Islet of Langerhans (tissue), 1 donor: ENCODE results near the gene FGFRL1.
"Not testable (repeated sequence)": the region's sequence is repeated elsewhere in the genome, so short reads cannot be mapped to it uniquely, and the experiment has no call there.

Source experiments
- FAIRE-seq: peaks from one replicate; lab custom pipeline; 2011; peaks lifted over from hg19 to GRCh38; lab: Jason Lieb, UNC

The FGFRL1 gene

GRCh38 chr4:973431-974397 is 37.7 kb upstream of the FGFRL1 start, which contains the start of gene DGKQ:
DGKQ (minus strand) TSS chr4:973569; CDS start chr4:973482, 87 bp downstream.
- no peak for FAIRE-seq

GRCh38 chr4:974668-975067 is 36.8 kb upstream of the FGFRL1 start:
- FAIRE-seq: no peak

GRCh38 chr4:976016-976415 is 35.4 kb upstream of the FGFRL1 start:
- not testable (repeated sequence) for FAIRE-seq

GRCh38 chr4:978957-979701 is 32.3 kb upstream of the FGFRL1 start:
- FAIRE-seq: no peak

GRCh38 chr4:982291-982690 is 29.1 kb upstream of the FGFRL1 start:
- FAIRE-seq: no peak

GRCh38 chr4:982814-983213 is 28.6 kb upstream of the FGFRL1 start:
- FAIRE-seq: no peak

- FAIRE-seq: no peak
Observed at GRCh38 chr4:984336-985054, 26.9 kb upstream of the FGFRL1 start.

- FAIRE-seq: no peak
Observed at GRCh38 chr4:985123-985830, 26.1 kb upstream of the FGFRL1 start.

GRCh38 chr4:986428-986878 is 25.0 kb upstream of the FGFRL1 start:
- peak; percentile 83 for FAIRE-seq

- no peak for FAIRE-seq
Observed at GRCh38 chr4:986879-987623, 24.4 kb upstream of the FGFRL1 start, which contains the start of gene IDUA. IDUA (plus strand) TSS chr4:987044; CDS start chr4:987085, 41 bp downstream.

GRCh38 chr4:987624-988513 is 23.6 kb upstream of the FGFRL1 start:
- FAIRE-seq: no peak

- FAIRE-seq: no peak
Observed at GRCh38 chr4:988726-989721, 22.4 kb upstream of the FGFRL1 start.

- no peak for FAIRE-seq
Observed at GRCh38 chr4:989722-990471, 21.5 kb upstream of the FGFRL1 start.

GRCh38 chr4:990746-991367 is 20.6 kb upstream of the FGFRL1 start:
- FAIRE-seq: no peak

GRCh38 chr4:991451-992296 is 19.8 kb upstream of the FGFRL1 start:
- no peak for FAIRE-seq
